HEK293T (cell line): Measurements from ENCODE around the gene SGIP1.

ENCODE experiments used
- CTCF ChIA-PET: fragments of 350-600 bp; formaldehyde crosslinking; extraction: SDS; loops from one replicate; lab custom pipeline; 2021; ENCODE audit warnings: antibody characterized with exemption, inconsistent platforms; lab: Yijun Ruan, JAX
- POLR2A ChIA-PET: fragments of 350-600 bp; formaldehyde crosslinking; extraction: SDS; loops from one replicate; lab custom pipeline; 2020; ENCODE audit warnings: antibody characterized with exemption, inconsistent platforms; lab: Yijun Ruan, JAX
- DNase-seq: peaks from one replicate; pipeline ENCODE4 v3.0.0; 2012; ENCODE audit warnings: mixed read lengths; ENCODE audit errors: extremely low spot score
- ARNT ChIP-seq: fragments of 450-650 bp; IDR thresholded peaks from 2 replicates; pipeline ENCODE4 v1.6.1; 2017; ENCODE audit warnings: mild to moderate bottlenecking
- BHLHE40 ChIP-seq: fragments of 450-650 bp; IDR thresholded peaks from 2 replicates; pipeline ENCODE4 v1.6.1; 2016; ENCODE audit warnings: mild to moderate bottlenecking, moderate library complexity, borderline replicate concordance
- CTBP1 ChIP-seq: fragments of 450-650 bp; IDR thresholded peaks from 2 replicates; pipeline ENCODE4 v1.6.1; 2016; ENCODE audit warnings: borderline replicate concordance
- ELF4 ChIP-seq: fragments of 450-650 bp; IDR thresholded peaks from 2 replicates; pipeline ENCODE4 v1.6.1; 2017; ENCODE audit warnings: antibody characterized with exemption
- FOXA1 ChIP-seq: fragments of 450-650 bp; IDR thresholded peaks from 2 replicates; pipeline ENCODE4 v1.6.1; 2016; ENCODE audit warnings: mild to moderate bottlenecking
- FOXK2 ChIP-seq: fragments of 450-650 bp; IDR thresholded peaks from 2 replicates; pipeline ENCODE4 v1.6.1; 2016; ENCODE audit warnings: mild to moderate bottlenecking
- FOXM1 ChIP-seq: fragments of 450-650 bp; IDR thresholded peaks from 2 replicates; pipeline ENCODE4 v1.6.1; 2017; ENCODE audit warnings: mild to moderate bottlenecking, borderline replicate concordance
- HDGF ChIP-seq: fragments of 450-650 bp; IDR thresholded peaks from 2 replicates; pipeline ENCODE4 v1.6.1; 2017; ENCODE audit warnings: antibody characterized with exemption, borderline replicate concordance
- L3MBTL2 ChIP-seq: fragments of 450-650 bp; conservative IDR thresholded peaks from 2 replicates; pipeline ENCODE4 v1.6.1; 2016; ENCODE audit warnings: mild to moderate bottlenecking
- LEF1 ChIP-seq: fragments of 450-650 bp; IDR thresholded peaks from 2 replicates; pipeline ENCODE4 v1.6.1; 2017; ENCODE audit warnings: mild to moderate bottlenecking, borderline replicate concordance
- NFRKB ChIP-seq: fragments of 450-650 bp; IDR thresholded peaks from 2 replicates; pipeline ENCODE4 v1.6.1; 2016; ENCODE audit warnings: mild to moderate bottlenecking, moderate library complexity
- PKNOX1 ChIP-seq: fragments of 450-650 bp; IDR thresholded peaks from 2 replicates; pipeline ENCODE4 v1.6.1; 2016
- SP1 ChIP-seq: fragments of 450-650 bp; IDR thresholded peaks from 2 replicates; pipeline ENCODE4 v1.6.1; 2017
- SUZ12 ChIP-seq: fragments of 450-650 bp; IDR thresholded peaks from 2 replicates; pipeline ENCODE4 v1.6.1; 2016; ENCODE audit warnings: mild to moderate bottlenecking
- TARDBP ChIP-seq: fragments of 450-650 bp; IDR thresholded peaks from 2 replicates; pipeline ENCODE4 v1.6.1; 2016
- ZNF384 ChIP-seq: fragments of 450-650 bp; IDR thresholded peaks from 2 replicates; pipeline ENCODE4 v1.6.1; 2016

The SGIP1 gene

DNA sequence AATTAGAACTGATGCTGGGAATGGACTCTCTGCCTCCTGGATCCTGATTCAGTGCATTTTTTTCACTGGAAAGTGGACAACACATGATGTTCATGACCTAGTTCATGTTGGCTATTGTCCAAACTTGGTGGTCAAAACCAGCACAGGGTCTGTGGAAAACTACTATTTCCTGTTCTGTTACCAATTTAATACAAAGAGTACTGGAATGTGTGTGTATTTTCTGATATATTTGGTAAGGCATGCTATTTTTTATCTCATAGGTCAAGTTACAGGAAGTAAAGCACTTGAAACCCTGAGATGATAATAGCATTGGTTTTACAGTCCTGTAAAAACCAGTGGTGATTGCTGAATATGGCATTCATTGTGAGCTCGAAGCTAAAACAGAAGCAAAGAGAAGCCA, 89.9 kb downstream of the SGIP1 start:
- CTCF ChIA-PET = no interaction called here
- TF ChIP-seq FOXA1 (no peak), L3MBTL2 (no peak), TARDBP (no peak), NFRKB (no peak), FOXK2 (no peak), SUZ12 (no peak), HDGF (no peak), ELF4 (no peak), BHLHE40 (no peak), ZNF384 (no peak), FOXM1 (no peak), SP1 (no peak), LEF1 (no peak), PKNOX1 (no peak), CTBP1 (no peak), ARNT (no peak)

GRCh38 chr1:66624412-66625060, 90.6 kb downstream of the SGIP1 start:
- TF ChIP-seq TARDBP = no peak
- no peak for TF ChIP-seq FOXA1
- TF ChIP-seq ELF4 = no peak
- TF ChIP-seq FOXK2 = no peak
- TF ChIP-seq SP1 = no peak
- TF ChIP-seq CTBP1 = no peak
- TF ChIP-seq LEF1 = no peak
- TF ChIP-seq BHLHE40 = no peak
- no peak for TF ChIP-seq NFRKB
- no peak for TF ChIP-seq L3MBTL2
- no peak for TF ChIP-seq PKNOX1
- TF ChIP-seq HDGF = no peak
- TF ChIP-seq SUZ12 = no peak
- TF ChIP-seq FOXM1 = no peak
- no peak for TF ChIP-seq ZNF384
- no peak for TF ChIP-seq ARNT
- CTCF ChIA-PET = no interaction called here
- DNase-seq = no peak
- POLR2A ChIA-PET = no interaction called here

More for the DNA sequence above, 89.9 kb downstream of the SGIP1 start:
- no peak for DNase-seq
- POLR2A ChIA-PET = no interaction called here

GRCh38 chr1:66626261-66626660, 92.3 kb downstream of the SGIP1 start:
- ChIA-PET POLR2A (no interaction called here), CTCF (no interaction called here)
- TF ChIP-seq ZNF384 (no peak), FOXA1 (no peak), SP1 (no peak), SUZ12 (no peak), L3MBTL2 (no peak), ARNT (no peak), NFRKB (no peak), FOXM1 (no peak), CTBP1 (no peak), LEF1 (no peak)
- no peak for DNase-seq

DNA sequence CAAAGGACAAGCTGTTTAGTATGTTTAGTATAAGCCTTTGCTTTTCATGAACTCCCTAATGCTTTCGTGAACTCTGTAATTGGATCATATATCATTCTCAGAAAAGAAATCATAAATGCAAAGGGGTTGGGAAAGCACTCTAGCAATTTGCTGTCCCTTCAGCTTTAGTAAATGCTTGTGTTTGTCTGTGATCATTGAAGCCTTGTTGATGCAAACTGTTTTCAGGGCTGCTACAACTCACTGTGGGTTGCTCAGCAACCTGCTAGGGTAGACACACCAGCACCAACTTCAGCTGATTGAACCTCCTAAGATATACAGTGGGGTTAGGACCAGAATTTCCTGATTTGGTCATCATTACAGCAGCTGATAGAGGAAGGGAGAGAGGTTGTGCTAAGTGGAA, 95.0 kb downstream of the SGIP1 start:
- TF ChIP-seq TARDBP (no peak), L3MBTL2 (no peak), HDGF (no peak), ZNF384 (no peak), PKNOX1 (no peak)
- ChIA-PET POLR2A (no interaction called here), CTCF (no interaction called here)
- no peak for DNase-seq

DNA sequence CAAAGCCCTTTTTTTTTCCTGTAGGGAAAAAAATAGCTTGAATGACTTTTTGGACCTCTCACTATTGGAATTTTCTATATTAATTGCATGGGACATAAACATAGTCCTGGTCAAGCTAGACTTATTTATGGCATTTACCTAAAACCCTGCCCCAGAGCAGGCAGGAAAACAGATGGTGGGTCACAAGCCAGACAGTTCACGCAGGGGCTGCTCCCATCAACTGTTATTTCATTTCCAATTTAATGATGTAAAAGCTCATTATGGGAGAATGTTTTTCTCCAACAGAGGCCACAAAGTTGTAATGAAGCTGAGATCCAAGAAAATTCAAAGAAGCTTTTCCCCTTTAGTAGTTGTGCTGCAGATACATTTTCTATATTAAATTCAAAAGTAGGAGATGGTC, 99.2 kb downstream of the SGIP1 start:
- TF ChIP-seq CTBP1 (no peak), FOXM1 (no peak), SP1 (no peak), NFRKB (no peak), ARNT (no peak), ELF4 (no peak), BHLHE40 (no peak), SUZ12 (no peak), L3MBTL2 (no peak), TARDBP (no peak), FOXK2 (no peak), ZNF384 (no peak), LEF1 (no peak), PKNOX1 (no peak), FOXA1 (no peak), HDGF (no peak)
- CTCF ChIA-PET = no interaction called here
- DNase-seq = no peak
- POLR2A ChIA-PET = no interaction called here
